ENCODE data around the gene EPO.

Gene EPO

GRCh38 chr7:100720279-100720670 is at the start of gene EPO:
Gene EPO, plus strand, starts transcription at chr7:100720468. Its CDS starts 513 bp downstream, at chr7:100720981.
- DNase-seq = no peak
- TF ChIP-seq GATA1 (IDR thresholded peaks at IDR 0.05; ENCODE audit: low read depth, low read length) (no peak), POLR2A (IDR thresholded peaks at IDR 0.05; ENCODE audit: low read length) (no peak)

- TF ChIP-seq POLR2A (IDR thresholded peaks at IDR 0.05; ENCODE audit: low read length) (no peak), GATA1 (IDR thresholded peaks at IDR 0.05; ENCODE audit: low read depth, low read length) (no peak)
- DNase-seq = no peak
Measured at GRCh38 chr7:100671353-100672327, 48.6 kb upstream of the EPO start.

GRCh38 chr7:100673302-100673941 is 46.8 kb upstream of the EPO start, which contains the start of gene GNB2:
Gene GNB2, plus strand, starts transcription at chr7:100673740. Its CDS starts 2,526 bp downstream, at chr7:100676266.
- no peak for TF ChIP-seq GATA1 (IDR thresholded peaks at IDR 0.05; ENCODE audit: low read depth, low read length)
- peak; percentile 38 for TF ChIP-seq POLR2A (IDR thresholded peaks at IDR 0.05; ENCODE audit: low read length)
- peak; percentile 100 for DNase-seq

GRCh38 chr7:100673942-100674410 is 46.3 kb upstream of the EPO start:
- no peak for TF ChIP-seq GATA1 (IDR thresholded peaks at IDR 0.05; ENCODE audit: low read depth, low read length)
- no peak for TF ChIP-seq POLR2A (IDR thresholded peaks at IDR 0.05; ENCODE audit: low read length)
- DNase-seq = peak; percentile 71 to 81

GRCh38 chr7:100674411-100675104 is 45.7 kb upstream of the EPO start:
- no peak for TF ChIP-seq POLR2A (IDR thresholded peaks at IDR 0.05; ENCODE audit: low read length)
- TF ChIP-seq GATA1 (IDR thresholded peaks at IDR 0.05; ENCODE audit: low read depth, low read length) = no peak
- DNase-seq = peak; percentile 70 to 77

GRCh38 chr7:100675105-100675451 is 45.2 kb upstream of the EPO start:
- peak; percentile 64 to 82 for DNase-seq
- TF ChIP-seq POLR2A (IDR thresholded peaks at IDR 0.05; ENCODE audit: low read length) = no peak
- no peak for TF ChIP-seq GATA1 (IDR thresholded peaks at IDR 0.05; ENCODE audit: low read depth, low read length)

- no peak for TF ChIP-seq GATA1 (IDR thresholded peaks at IDR 0.05; ENCODE audit: low read depth, low read length)
- TF ChIP-seq POLR2A (IDR thresholded peaks at IDR 0.05; ENCODE audit: low read length) = peak; percentile 24
- DNase-seq = peak; percentile 88 to 89
Measured at GRCh38 chr7:100675581-100676350, 44.5 kb upstream of the EPO start.

GRCh38 chr7:100676501-100677306 is 43.6 kb upstream of the EPO start:
- no peak for DNase-seq
- no peak for TF ChIP-seq POLR2A (IDR thresholded peaks at IDR 0.05; ENCODE audit: low read length)

GRCh38 chr7:100677308-100678267 is 42.7 kb upstream of the EPO start:
- no peak for DNase-seq
- TF ChIP-seq GATA1 (IDR thresholded peaks at IDR 0.05; ENCODE audit: low read depth, low read length) (no peak), POLR2A (IDR thresholded peaks at IDR 0.05; ENCODE audit: low read length) (no peak)

GRCh38 chr7:100678291-100678984 is 41.8 kb upstream of the EPO start:
- DNase-seq = no peak
- TF ChIP-seq POLR2A (IDR thresholded peaks at IDR 0.05; ENCODE audit: low read length) = peak; percentile 29
- TF ChIP-seq GATA1 (IDR thresholded peaks at IDR 0.05; ENCODE audit: low read depth, low read length) = no peak
